Stimulated activated CD4-positive, alpha-beta T cell treated with anti-CD3 and anti-CD28 coated beads, Interleukin-15, amount 100 ng/mL, for 1 hour (primary cell): ENCODE results near the gene EYA4.

ENCODE experiments used
- DNase-seq, 2 donors: peaks; one replicate each; pipeline ENCODE4 v3.0.0-alpha.2; 2020; ENCODE audit warnings: low read depth in 1 of 2, low spot score in 1 of 2

The EYA4 gene

GRCh38 chr6:133288662-133289061, 47.5 kb downstream of the EYA4 start:
- DNase-seq, result no peak

- no peak for DNase-seq
These were observed 48.7 kb downstream of the EYA4 start for GRCh38 chr6:133289733-133290306.

- no peak for DNase-seq
These were observed 49.8 kb downstream of the EYA4 start for GRCh38 chr6:133290930-133291329.

- DNase-seq, result no peak
These were observed 50.5 kb downstream of the EYA4 start for GRCh38 chr6:133291671-133292070.

- no peak for DNase-seq
These were observed 56.5 kb downstream of the EYA4 start for GRCh38 chr6:133297657-133298056.

GRCh38 chr6:133298335-133298734, 57.2 kb downstream of the EYA4 start:
- no peak for DNase-seq

- DNase-seq, result no peak
These were observed 57.6 kb downstream of the EYA4 start for GRCh38 chr6:133298801-133299200.

- DNase-seq, result no peak
These were observed 59.7 kb downstream of the EYA4 start for GRCh38 chr6:133300896-133301295.

- DNase-seq, result no peak
These were observed 60.7 kb downstream of the EYA4 start for GRCh38 chr6:133301835-133302234.

- DNase-seq, result no peak
These were observed 65.8 kb downstream of the EYA4 start for GRCh38 chr6:133306931-133307330.

- no peak for DNase-seq
These were observed 68.4 kb downstream of the EYA4 start for GRCh38 chr6:133309579-133309978.

GRCh38 chr6:133312006-133312405, 70.8 kb downstream of the EYA4 start:
- DNase-seq, result no peak

- no peak for DNase-seq
These were observed 71.9 kb downstream of the EYA4 start for GRCh38 chr6:133313068-133313467.

- DNase-seq, result no peak
These were observed 73.8 kb downstream of the EYA4 start for GRCh38 chr6:133314947-133315346.

- no peak for DNase-seq
These were observed 74.7 kb downstream of the EYA4 start for GRCh38 chr6:133315811-133316210.

GRCh38 chr6:133317704-133318103, 76.5 kb downstream of the EYA4 start:
- no peak for DNase-seq

GRCh38 chr6:133326584-133326983, 85.4 kb downstream of the EYA4 start:
- no peak for DNase-seq

GRCh38 chr6:133333852-133334251, 92.7 kb downstream of the EYA4 start:
- no peak for DNase-seq

GRCh38 chr6:133337308-133337707, 96.2 kb downstream of the EYA4 start:
- no peak for DNase-seq

- DNase-seq, result no peak
These were observed 98.6 kb downstream of the EYA4 start for GRCh38 chr6:133339543-133340384.

- DNase-seq, result no peak
These were observed 99.4 kb downstream of the EYA4 start for GRCh38 chr6:133340557-133340956.

GRCh38 chr6:133341607-133342158, 100.5 kb downstream of the EYA4 start:
- no peak for DNase-seq
